Panc1 (cell line): Measurements from ENCODE around the gene TXNL1.

Source experiments
- CTCF ChIP-seq: fragments of 450-650 bp; IDR thresholded peaks from 2 replicates; pipeline ENCODE4 v1.5.1; 2017; ENCODE audit warnings: mild to moderate bottlenecking
- POLR2AphosphoS5 ChIP-seq: IDR thresholded peaks from 2 replicates; pipeline ENCODE4 v1.6.1; 2012; ENCODE audit warnings: mild to moderate bottlenecking, low read depth, low read length, moderate library complexity

DNA sequence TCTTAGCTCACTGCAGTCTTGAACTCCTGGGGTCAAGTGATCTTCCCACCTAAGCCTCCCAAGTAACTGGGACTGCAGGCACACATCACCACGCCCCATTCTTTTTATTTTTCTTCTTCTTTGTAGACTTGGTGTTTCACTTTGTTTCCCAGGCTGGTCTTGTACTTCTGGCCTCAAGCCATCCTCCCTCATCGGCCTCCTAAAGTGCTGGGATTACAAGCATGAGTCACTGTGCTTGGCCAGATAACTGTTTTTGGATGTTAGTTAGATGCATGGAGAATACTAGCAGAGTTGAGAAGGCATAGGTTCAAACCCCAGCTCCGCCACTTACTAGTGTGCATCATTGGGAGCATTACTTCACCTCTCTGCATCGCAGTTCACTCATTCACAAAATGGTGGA is 88.3 kb downstream of the TXNL1 start:
- TF ChIP-seq CTCF (no peak), POLR2AphosphoS5 (no peak)
